ENCODE results near the gene CDK18.

The CDK18 gene

GRCh38 chr1:205504311-205505075, at the start of gene CDK18:
CDK18 (plus strand) TSS chr1:205504669; CDS start chr1:205523168, 18,499 bp downstream.
- Mint-ChIP-seq H3K27ac (peak within 1 kb of the TSS; percentile 71), H3K9me3 (no peaks in the 10 kb centered on the region), H3K27me3 (peaks cover 7 to 8% of the 10 kb centered on the region in 2 donors), H3K4me1 (peaks cover 13 to 29% of the 10 kb centered on the region in 2 donors), H3K4me3 (peak within 1 kb of the TSS; percentile 84 to 85), H3K36me3 (no peaks in the 10 kb centered on the region)
- DNase-seq = peak; percentile 17
- peak; percentile 78 for ATAC-seq (replicated peaks)

- ATAC-seq (replicated peaks) (no peak), DNase-seq (no peak)
- no peaks in the 10 kb centered on the region for H3K9me3 Mint-ChIP-seq
- no peak overlapping the region for H3K4me3 Mint-ChIP-seq
- peaks cover 17 to 29% of the 10 kb centered on the region in 2 donors for H3K4me1 Mint-ChIP-seq
- H3K27ac Mint-ChIP-seq = no peak overlapping the region
- no peaks in the 10 kb centered on the region for H3K36me3 Mint-ChIP-seq
- H3K27me3 Mint-ChIP-seq = peaks cover 70 to 82% of the 10 kb centered on the region in 2 donors
These were observed 49.5 kb upstream of the CDK18 start for GRCh38 chr1:205454903-205455335.

- DNase-seq (no peak), ATAC-seq (replicated peaks) (peak in 1 of 2 donors; percentile 30)
- Mint-ChIP-seq H3K9me3 (no peaks in the 10 kb centered on the region), H3K27me3 (peaks cover 70 to 82% of the 10 kb centered on the region in 2 donors), H3K4me1 (peaks cover 15 to 24% of the 10 kb centered on the region in 2 donors), H3K27ac (no peak within 1 kb of the TSS), H3K4me3 (peak within 1 kb of the TSS; percentile 63 to 79), H3K36me3 (no peaks in the 10 kb centered on the region)
These were observed 48.7 kb upstream of the CDK18 start, which contains the start of gene BLACAT1 for GRCh38 chr1:205455581-205456382. BLACAT1 (minus strand) TSS chr1:205456045.

DNA sequence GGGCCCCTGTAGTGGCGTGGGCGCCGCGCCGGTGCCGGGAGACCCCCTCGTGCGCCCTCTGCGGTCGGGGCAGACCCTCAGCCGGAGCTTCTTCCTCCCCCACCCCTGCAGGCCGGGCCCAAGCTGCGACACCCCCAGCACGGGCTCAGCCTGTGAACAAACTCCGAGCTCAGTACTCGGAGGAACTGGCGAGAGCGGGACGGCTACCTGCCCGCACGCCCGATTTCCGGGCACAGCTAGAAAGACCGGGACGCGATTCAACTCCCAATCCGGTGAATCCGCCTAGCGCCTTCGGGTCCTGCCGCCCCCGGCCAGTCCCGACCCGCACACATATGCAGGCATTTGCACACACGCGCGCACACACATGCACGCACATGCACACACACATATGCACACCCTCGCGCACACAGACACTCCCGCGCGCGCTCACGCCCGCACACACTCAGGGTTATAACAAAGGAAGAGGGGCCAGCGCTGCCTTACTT, 48.0 kb upstream of the CDK18 start:
- Mint-ChIP-seq H3K9me3 (no peaks in the 10 kb centered on the region), H3K27ac (no peak overlapping the region), H3K4me3 (peak overlapping the region; percentile 63 to 79), H3K27me3 (peaks cover 64 to 77% of the 10 kb centered on the region in 2 donors), H3K4me1 (peaks cover 12 to 18% of the 10 kb centered on the region in 2 donors), H3K36me3 (no peaks in the 10 kb centered on the region)
- ATAC-seq (replicated peaks) (peak in 1 of 2 donors; percentile 32), DNase-seq (no peak)

GRCh38 chr1:205456868-205457745, 47.4 kb upstream of the CDK18 start:
- peak in 1 of 2 donors; percentile 19 for ATAC-seq (replicated peaks)
- Mint-ChIP-seq H3K27me3 (peaks cover 61 to 75% of the 10 kb centered on the region in 2 donors), H3K9me3 (no peaks in the 10 kb centered on the region), H3K4me1 (peaks cover 11 to 17% of the 10 kb centered on the region in 2 donors), H3K36me3 (no peaks in the 10 kb centered on the region), H3K4me3 (peak overlapping the region; percentile 45 to 67), H3K27ac (no peak overlapping the region)
- no peak for DNase-seq

DNA sequence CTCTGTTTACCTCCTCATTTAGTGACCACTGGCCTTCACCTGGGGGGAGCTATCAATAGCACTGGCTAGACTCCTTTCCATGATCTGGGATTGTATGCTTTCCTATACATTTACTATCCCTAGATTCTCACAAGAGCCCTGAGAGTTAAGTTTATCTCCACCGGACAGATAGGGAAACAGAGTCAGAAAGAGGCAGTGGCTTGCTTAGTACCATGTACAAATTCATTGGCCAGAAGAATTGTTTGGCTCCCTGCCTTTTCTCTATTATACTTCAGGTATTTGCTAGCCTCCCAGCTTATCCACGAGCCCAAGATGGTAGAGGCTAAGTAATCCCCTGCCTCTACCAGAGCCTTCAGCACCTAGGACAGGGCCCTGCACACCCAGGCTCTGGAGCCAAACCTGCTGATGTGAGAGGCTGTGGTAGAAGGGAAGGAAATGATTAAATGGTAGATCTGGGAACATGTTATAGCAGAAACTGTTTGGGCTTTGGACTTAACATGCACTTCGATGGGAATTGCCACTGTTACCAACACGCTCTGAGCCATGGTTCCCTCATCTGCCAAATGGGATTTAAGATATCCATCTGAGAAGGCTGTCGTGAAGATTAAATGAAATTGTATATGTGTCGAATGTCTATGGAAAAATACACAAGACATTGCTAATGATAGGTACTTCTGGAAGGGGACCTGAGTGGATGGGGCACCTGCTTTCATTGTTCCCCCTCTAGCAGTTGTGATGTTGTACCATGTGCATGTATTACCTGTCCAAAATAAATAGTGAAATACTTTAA, 45.5 kb upstream of the CDK18 start:
- H3K27me3 Mint-ChIP-seq = peaks cover 46 to 56% of the 10 kb centered on the region in 2 donors
- no peaks in the 10 kb centered on the region for H3K36me3 Mint-ChIP-seq
- no peak for DNase-seq
- H3K9me3 Mint-ChIP-seq = no peaks in the 10 kb centered on the region
- no peak overlapping the region for H3K27ac Mint-ChIP-seq
- peaks cover 11 to 17% of the 10 kb centered on the region in 2 donors for H3K4me1 Mint-ChIP-seq
- no peak overlapping the region for H3K4me3 Mint-ChIP-seq
- peak; percentile 56 to 58 for ATAC-seq (replicated peaks)

DNA sequence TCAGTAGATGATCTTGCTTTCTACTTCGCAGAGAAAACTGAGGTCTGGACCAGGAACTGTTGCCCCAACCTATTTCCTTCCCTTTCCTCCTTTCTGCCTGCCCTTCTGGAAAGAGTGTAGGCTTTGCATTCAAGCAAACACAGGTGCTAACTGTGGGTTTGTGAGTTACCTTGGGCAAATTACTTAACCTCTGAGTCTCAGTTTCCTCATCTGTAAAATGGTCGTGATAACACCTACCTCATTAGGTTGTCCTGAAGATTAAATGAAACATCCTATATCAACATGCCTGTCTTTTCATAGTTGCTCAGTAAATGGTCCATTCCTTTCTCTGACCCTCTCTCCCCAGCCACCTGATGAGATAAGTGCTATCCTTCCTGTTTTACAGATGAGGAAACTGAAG, 39.1 kb upstream of the CDK18 start:
- Mint-ChIP-seq H3K4me3 (no peak overlapping the region), H3K9me3 (no peaks in the 10 kb centered on the region), H3K4me1 (no peaks in the 10 kb centered on the region), H3K36me3 (no peaks in the 10 kb centered on the region), H3K27me3 (peaks cover 32 to 40% of the 10 kb centered on the region in 2 donors), H3K27ac (no peak overlapping the region)
- no peak for ATAC-seq (replicated peaks)
- no peak for DNase-seq

DNA sequence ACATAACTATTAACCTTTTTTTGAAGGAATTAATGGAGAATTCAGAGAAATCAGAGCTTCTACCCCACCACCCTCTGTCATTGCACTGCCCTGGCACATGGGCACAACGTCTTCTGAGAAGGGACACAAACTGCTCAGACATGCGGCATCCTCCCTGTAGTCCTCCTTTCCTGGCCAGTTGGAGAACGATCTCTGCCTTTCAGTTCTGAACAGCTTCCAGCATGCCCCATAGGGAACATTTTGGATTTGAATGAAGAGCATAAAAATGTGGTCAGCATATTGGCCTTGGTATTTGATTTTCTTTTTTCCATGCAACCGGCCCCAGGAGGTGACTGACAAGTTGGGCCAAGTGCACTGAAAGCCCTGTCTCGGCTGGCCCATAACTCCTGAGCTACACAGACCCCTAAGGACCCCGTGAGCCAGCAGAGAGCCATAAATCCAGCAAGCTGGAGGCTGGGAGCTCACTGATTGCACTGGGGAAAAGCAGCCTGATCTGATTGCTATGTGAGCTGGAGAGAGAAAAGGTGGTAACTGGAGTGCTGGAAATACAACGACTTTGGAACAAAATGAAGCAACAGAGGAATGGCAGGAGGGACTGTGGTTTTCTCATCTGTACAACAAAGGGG, 37.8 kb upstream of the CDK18 start:
- Mint-ChIP-seq H3K4me1 (no peaks in the 10 kb centered on the region), H3K27ac (no peak overlapping the region), H3K36me3 (no peaks in the 10 kb centered on the region), H3K27me3 (peaks cover 30 to 40% of the 10 kb centered on the region in 2 donors), H3K4me3 (no peak overlapping the region), H3K9me3 (no peaks in the 10 kb centered on the region)
- DNase-seq = no peak
- no peak for ATAC-seq (replicated peaks)

- Mint-ChIP-seq H3K27me3 (peaks cover 59 to 72% of the 10 kb centered on the region in 2 donors), H3K27ac (no peak overlapping the region), H3K9me3 (peaks cover 7% of the 10 kb centered on the region in 2 donors), H3K36me3 (peaks cover 5 to 7% of the 10 kb centered on the region in 2 donors), H3K4me3 (no peak overlapping the region), H3K4me1 (peaks cover 8 to 11% of the 10 kb centered on the region in 2 donors)
- ATAC-seq (replicated peaks) = no peak
- DNase-seq = no peak
These were observed 34.3 kb upstream of the CDK18 start for GRCh38 chr1:205470131-205470530.

- Mint-ChIP-seq H3K4me3 (no peak overlapping the region), H3K36me3 (peaks cover 6 to 10% of the 10 kb centered on the region in 2 donors), H3K27ac (no peak overlapping the region), H3K4me1 (peaks cover 8 to 12% of the 10 kb centered on the region in 2 donors), H3K27me3 (peaks cover 58 to 65% of the 10 kb centered on the region in 2 donors), H3K9me3 (peaks cover 12 to 17% of the 10 kb centered on the region in 2 donors)
- DNase-seq (no peak), ATAC-seq (replicated peaks) (no peak)
These were observed 31.6 kb upstream of the CDK18 start for GRCh38 chr1:205472737-205473441.

DNA sequence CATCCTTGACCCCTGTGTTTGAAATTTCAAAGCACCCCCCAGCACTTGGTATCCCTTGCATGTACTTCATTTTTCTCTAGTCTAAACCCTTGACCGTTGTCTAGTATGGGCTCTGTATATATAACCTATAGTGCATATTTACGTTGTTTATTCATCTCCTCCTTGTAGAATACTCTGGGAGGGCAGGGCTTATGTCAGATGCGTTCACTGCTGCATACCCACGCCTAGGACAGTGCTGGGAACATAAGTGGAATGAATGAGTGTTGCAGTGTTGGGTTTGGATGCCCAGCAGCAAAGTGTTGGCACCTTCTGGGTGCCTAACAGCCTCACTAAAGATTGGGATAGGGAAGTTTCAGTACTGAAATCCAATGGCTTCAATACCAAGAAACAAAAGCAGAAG, 31.0 kb upstream of the CDK18 start:
- Mint-ChIP-seq H3K4me1 (peaks cover 8 to 14% of the 10 kb centered on the region in 2 donors), H3K27me3 (peaks cover 54 to 59% of the 10 kb centered on the region in 2 donors), H3K36me3 (peaks cover 6 to 10% of the 10 kb centered on the region in 2 donors), H3K27ac (no peak overlapping the region), H3K9me3 (peaks cover 12 to 17% of the 10 kb centered on the region in 2 donors), H3K4me3 (no peak overlapping the region)
- DNase-seq (no peak), ATAC-seq (replicated peaks) (no peak)

DNA sequence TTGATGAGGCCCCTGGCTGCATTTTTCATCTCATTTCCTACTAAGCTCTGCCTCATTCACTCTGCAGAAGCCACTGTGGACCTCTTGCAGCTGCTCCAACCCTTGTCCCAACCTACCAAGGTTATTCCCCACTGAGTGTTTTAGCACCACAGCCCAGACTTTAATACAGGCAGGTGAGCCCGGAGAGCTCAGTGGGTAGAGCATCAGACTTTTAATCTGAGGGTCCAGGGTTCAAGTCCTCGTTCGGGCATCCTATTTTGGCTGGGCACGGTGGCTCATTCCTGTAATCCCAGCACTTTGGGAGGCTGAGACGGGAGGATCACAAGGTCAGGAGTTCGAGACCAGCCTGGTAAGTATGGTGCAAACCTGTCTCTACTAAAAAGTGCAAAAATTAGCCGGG, 30.5 kb upstream of the CDK18 start:
- ATAC-seq (replicated peaks) = no peak
- H3K27ac Mint-ChIP-seq = no peak overlapping the region
- peaks cover 12 to 17% of the 10 kb centered on the region in 2 donors for H3K9me3 Mint-ChIP-seq
- peaks cover 8 to 14% of the 10 kb centered on the region in 2 donors for H3K4me1 Mint-ChIP-seq
- H3K36me3 Mint-ChIP-seq = peaks cover 6 to 10% of the 10 kb centered on the region in 2 donors
- no peak for DNase-seq
- H3K27me3 Mint-ChIP-seq = peaks cover 53 to 58% of the 10 kb centered on the region in 2 donors
- no peak overlapping the region for H3K4me3 Mint-ChIP-seq

Data from stimulated activated naive B cell treated with anti-CD40 and anti-IgM and Interleukin-4, amounts not matched to agents 10 μg/mL and 1 μg/mL and 100 μg/mL, for 72 hours (primary cell).